CD4-positive, alpha-beta T cell treated with Interferon alpha-2 for 1 hour (primary cell): ENCODE results near the gene RUNX1.

Experiments used
- DNase-seq, 2 donors: peaks; one replicate each; pipeline ENCODE4 v3.0.0-alpha.2; 2020 to 2022

The RUNX1 gene

GRCh38 chr21:35058058-35058457 lies 9.0 kb upstream of the RUNX1 start:
- no peak for DNase-seq

GRCh38 chr21:35057428-35057827 lies 8.3 kb upstream of the RUNX1 start:
- no peak for DNase-seq

- no peak for DNase-seq
These were observed 4.4 kb upstream of the RUNX1 start for GRCh38 chr21:35053356-35054096.

GRCh38 chr21:35052801-35053200 lies 3.7 kb upstream of the RUNX1 start:
- no peak for DNase-seq

GRCh38 chr21:35051287-35051818 lies 2.3 kb upstream of the RUNX1 start:
- peak; percentile 88 to 90 for DNase-seq

- peak in 1 of 2 donors; percentile 44 for DNase-seq
These were observed 1.5 kb upstream of the RUNX1 start for GRCh38 chr21:35050348-35051286.

- DNase-seq: peak in 1 of 2 donors; percentile 37
These were observed 910 bp downstream of the RUNX1 start for GRCh38 chr21:35048183-35048601.

GRCh38 chr21:35046880-35047229 lies 2.2 kb downstream of the RUNX1 start:
- DNase-seq: no peak

GRCh38 chr21:35046263-35046624 lies 2.9 kb downstream of the RUNX1 start:
- DNase-seq: no peak

- DNase-seq: peak; percentile 62 to 75
These were observed 3.4 kb downstream of the RUNX1 start for GRCh38 chr21:35045542-35046262.

- no peak for DNase-seq
These were observed 4.1 kb downstream of the RUNX1 start for GRCh38 chr21:35044770-35045541.

- no peak for DNase-seq
These were observed 5.0 kb downstream of the RUNX1 start for GRCh38 chr21:35044128-35044527.

- peak in 1 of 2 donors; percentile 62 for DNase-seq
These were observed 5.6 kb downstream of the RUNX1 start for GRCh38 chr21:35043549-35043948.

GRCh38 chr21:35042836-35043235 lies 6.3 kb downstream of the RUNX1 start:
- DNase-seq: no peak

GRCh38 chr21:35041881-35042280 lies 7.2 kb downstream of the RUNX1 start:
- DNase-seq: no peak

- no peak for DNase-seq
These were observed 8.0 kb downstream of the RUNX1 start for GRCh38 chr21:35041122-35041521.

- no peak for DNase-seq
These were observed 9.4 kb downstream of the RUNX1 start for GRCh38 chr21:35039595-35040289.

- no peak for DNase-seq
These were observed 10.3 kb downstream of the RUNX1 start for GRCh38 chr21:35038772-35039319.

- no peak for DNase-seq
These were observed 11.7 kb downstream of the RUNX1 start for GRCh38 chr21:35037384-35037765.

GRCh38 chr21:35036465-35037383 lies 12.4 kb downstream of the RUNX1 start:
- peak in 1 of 2 donors; percentile 27 for DNase-seq
